ENCODE results near the gene ATP5MG.

The ATP5MG gene

DNA sequence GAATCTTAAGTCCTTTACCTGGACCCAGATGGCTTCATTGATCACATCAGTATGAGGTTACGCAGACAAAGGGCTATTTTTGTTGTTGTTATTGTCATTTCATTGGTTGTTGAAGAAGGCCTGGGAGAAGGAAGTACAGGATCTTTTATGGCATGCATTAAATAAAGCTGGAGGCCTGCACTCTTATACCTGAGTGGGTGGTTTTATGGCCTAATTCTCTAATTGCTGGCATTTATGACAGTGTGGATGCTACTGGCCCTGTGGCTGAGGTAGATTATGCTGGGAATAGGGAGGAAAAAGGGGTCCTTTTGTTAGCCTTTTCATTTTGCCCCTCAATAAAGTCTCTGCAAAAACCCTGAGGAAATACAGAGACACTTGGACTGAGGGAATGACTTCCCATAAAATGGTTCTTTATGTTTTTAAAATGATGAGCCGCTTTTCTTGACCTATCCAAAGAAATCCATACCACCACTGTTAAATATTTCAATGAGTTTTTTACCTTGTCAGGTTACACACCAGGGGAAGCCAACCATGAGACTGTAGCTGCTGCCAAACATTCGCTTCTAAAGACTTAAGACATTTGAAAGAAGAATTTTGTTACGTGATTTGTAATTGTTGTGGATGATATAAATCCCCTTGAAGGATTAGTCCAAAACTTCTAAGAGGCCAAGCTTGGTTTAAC is 41.6 kb downstream of the ATP5MG start:
- no peak for DNase-seq (ENCODE audit: low read depth)

DNA sequence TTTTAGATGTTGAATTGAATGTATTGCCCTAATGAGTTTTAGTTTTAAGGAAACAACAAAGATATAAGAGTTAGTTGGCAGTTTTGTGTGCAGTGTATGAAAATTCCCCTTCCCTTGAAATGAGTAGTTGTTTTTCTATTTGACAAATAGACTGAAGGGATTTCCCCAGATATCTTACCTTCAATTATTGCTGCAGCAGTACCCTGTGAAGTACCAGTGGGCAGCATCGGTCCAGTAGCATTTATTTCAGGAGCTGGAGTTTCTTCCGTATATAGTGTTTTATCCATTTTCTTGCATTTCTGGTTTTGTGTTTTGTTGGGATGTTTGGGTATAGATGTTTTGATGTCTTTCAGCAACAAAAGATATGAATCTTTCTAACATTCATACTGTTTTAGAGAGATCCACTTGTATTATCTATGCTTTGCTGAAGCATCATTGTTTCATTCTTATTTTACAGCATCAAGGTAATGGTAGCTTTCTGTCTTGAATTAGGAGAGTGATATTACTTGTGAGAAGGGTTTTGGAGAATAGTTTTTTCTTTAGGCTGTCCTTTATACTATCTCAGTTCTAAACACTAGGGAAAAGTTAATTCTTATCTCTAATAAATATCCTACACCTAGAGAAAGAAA is 42.3 kb downstream of the ATP5MG start:
- DNase-seq (ENCODE audit: low read depth): no peak

DNA sequence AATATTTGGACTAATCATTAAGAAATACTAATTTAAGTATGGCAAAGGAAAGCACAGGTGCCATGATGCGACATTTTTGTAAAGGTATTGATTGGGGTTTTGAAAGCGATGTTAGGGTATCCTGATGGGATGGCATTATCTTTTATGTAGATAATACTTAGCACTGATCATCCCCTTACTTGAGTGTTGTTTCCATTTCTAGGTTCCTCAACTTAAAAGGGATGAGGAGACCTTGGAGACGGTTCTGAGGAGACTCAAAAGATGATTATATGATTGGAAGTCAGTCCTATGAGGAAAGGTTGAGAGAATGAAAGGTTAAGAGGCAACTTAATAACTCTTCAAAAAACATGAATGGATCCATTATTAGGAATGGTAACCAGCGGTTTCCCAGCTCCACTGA is 46.0 kb downstream of the ATP5MG start:
- no peak for DNase-seq (ENCODE audit: low read depth)

DNA sequence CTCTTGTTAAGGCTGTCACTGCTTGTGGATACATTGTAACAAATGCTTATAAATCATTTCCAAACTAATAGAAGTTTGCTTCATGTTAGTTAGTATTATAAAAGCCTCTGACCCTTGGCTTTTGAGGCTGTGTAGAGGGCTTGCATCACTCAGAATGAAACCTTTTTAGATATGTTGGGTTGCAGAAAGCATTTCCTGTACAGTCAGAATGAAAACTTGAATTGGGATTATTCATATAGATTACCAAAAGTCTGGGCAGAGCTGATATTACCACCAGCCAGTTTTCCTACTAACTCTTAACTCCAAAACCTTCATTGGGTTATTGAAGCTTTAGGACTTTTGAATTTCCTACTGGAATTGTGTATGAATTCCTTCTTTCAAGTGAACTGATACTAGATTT is 46.9 kb downstream of the ATP5MG start:
- DNase-seq (ENCODE audit: low read depth): no peak

DNA sequence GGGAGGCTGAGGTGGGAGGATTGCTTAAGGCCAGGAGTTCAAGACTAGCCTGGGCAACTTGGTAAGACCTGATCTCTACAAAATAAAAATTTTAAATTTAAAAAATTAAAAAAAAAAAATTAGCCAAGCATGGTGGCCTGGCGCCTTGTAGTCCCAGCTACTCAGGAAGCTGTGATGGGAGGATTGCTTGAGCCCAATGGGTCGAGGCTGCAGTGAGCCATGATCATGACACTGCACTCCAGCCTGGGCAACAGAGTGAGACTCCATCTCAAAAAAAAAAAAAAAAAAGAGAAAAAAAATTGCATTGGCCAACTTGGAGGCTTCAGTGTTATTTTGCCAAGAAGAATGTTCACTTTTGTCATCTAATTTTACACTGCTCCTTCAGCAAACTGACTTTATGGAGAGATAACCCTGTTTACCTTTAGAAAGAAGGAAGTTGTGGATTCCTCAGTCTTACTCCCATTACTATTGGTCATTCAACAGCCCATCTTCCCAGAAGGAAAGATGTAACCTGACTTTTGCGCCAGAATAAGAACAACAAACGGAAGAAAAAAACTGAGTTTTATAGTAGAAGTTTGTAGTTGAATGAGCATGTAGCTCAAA is 48.0 kb downstream of the ATP5MG start:
- DNase-seq (ENCODE audit: low read depth): no peak

DNA sequence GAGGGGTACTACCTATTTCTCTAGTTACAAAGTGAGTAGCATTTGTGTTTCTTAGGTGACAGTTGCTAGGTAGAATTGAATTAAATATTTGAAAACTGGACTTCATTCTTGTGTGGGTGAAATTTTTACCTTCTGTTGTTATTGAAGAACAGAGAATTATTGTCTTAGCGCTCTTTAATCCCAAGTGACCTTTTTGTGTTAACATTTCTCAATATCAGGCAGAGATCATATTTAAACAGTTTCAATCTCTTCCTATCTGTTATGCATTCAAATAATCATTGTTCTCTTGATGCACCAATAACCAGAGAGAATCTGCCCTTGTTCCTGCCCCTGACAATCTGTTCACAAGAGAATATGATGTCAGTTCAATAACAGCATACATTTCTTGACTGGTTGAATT is 49.0 kb downstream of the ATP5MG start:
- no peak for DNase-seq (ENCODE audit: low read depth)

Data from GM04504 (cell line).